A549 (cell line): Measurements from ENCODE around the gene NUP214. TPM values are rescaled to one million over a fixed set of nuclear protein-coding genes. Genes with fewer than 3 reads are reported as not detected.

Experiments
- ATAC-seq, 2 experiments: fragments of 200-7000 bp in 1 of 2; fragments of >200 bp in 1 of 2; cut with Nextera tagmentation in 1 of 2; cut with Tn5 transposase in 1 of 2; 3 replicates each; pipeline versions ENCODE4 v1.8.0 to v1.9.1; 2018 to 2020; ENCODE audit warnings: mild to moderate bottlenecking in 1 of 2, moderate library complexity in 1 of 2
- CTCF ChIA-PET: fragments of 300-600 bp; sonication (Branson Sonifier 250); formaldehyde crosslinking; extraction: SDS; loops from one replicate; lab custom pipeline; 2021; ENCODE audit warnings: antibody characterized with exemption, inconsistent platforms; lab: Yijun Ruan, JAX
- POLR2A ChIA-PET: fragments of 350-600 bp; formaldehyde crosslinking; extraction: SDS; loops from one replicate; lab custom pipeline; 2021; ENCODE audit warnings: antibody characterized with exemption, inconsistent platforms; lab: Yijun Ruan, JAX
- DNase-seq, 2 experiments: peaks; one replicate each; pipeline versions ENCODE4 v3.0.0 to v3.0.0-alpha.2; 2011 to 2016; ENCODE audit warnings: low read depth in 1 of 2, low spot score in 1 of 2
- FAIRE-seq: peaks from 2 replicates; lab custom pipeline; 2011; peaks lifted over from hg19 to GRCh38; lab: Jason Lieb, UNC
- H3K27ac ChIP-seq, 2 experiments: fragments of >200 bp; sonication (Bioruptor Twin); formaldehyde crosslinking; 3 replicates each; pipeline ENCODE4 v1.5.1; 2016 to 2017
- H3K4me1 ChIP-seq: fragments of >200 bp; sonication (Bioruptor Twin); formaldehyde crosslinking; 3 replicates; pipeline ENCODE4 v1.6.1; 2016
- H3K4me2 ChIP-seq: fragments of >200 bp; sonication (Bioruptor Twin); formaldehyde crosslinking; 3 replicates; pipeline ENCODE4 v1.6.1; 2016
- H3K4me3 ChIP-seq: fragments of >200 bp; sonication (Bioruptor Twin); formaldehyde crosslinking; 3 replicates; pipeline ENCODE4 v1.5.1; 2016
- H3K9me3 ChIP-seq: fragments of >200 bp; sonication (Bioruptor Twin); formaldehyde crosslinking; 3 replicates; pipeline ENCODE4 v1.6.1; 2016
- ATOH8 ChIP-seq: fragments of 250-450 bp; sonication (Bioruptor Pico); IDR thresholded peaks from 2 replicates; pipeline ENCODE4 v1.5.0; 2020; ENCODE audit warnings: low read depth, mild to moderate bottlenecking, moderate library complexity
- CBX8 ChIP-seq: fragments of 200-600 bp; sonication (generic); IDR thresholded peaks from 2 replicates; pipeline ENCODE4 v1.6.1; 2016
- CEBPB ChIP-seq, 2 experiments: fragments of >200 bp in 1 of 2; sonication (Bioruptor Twin) in 1 of 2; formaldehyde crosslinking in 1 of 2; IDR thresholded peaks; 2 replicates each; pipeline ENCODE4 v1.6.1; 2012 to 2016
- CHD2 ChIP-seq: fragments of 150-350 bp; IDR thresholded peaks from 2 replicates; pipeline ENCODE4 v1.6.1; 2014; ENCODE audit warnings: low read length; ENCODE audit not compliant: partially characterized antibody
- CHD4 ChIP-seq: fragments of 200-600 bp; sonication (generic); IDR thresholded peaks from 2 replicates; pipeline ENCODE4 v1.6.1; 2016; ENCODE audit warnings: antibody characterized with exemption, mild to moderate bottlenecking, borderline replicate concordance
- EHF ChIP-seq: fragments of 250-450 bp; sonication (Bioruptor Pico); IDR thresholded peaks from 2 replicates; pipeline ENCODE4 v1.5.0; 2020; ENCODE audit warnings: mild to moderate bottlenecking
- EHMT2 ChIP-seq: fragments of 200-600 bp; sonication (generic); IDR thresholded peaks from 2 replicates; pipeline ENCODE4 v1.6.1; 2016; ENCODE audit warnings: antibody characterized with exemption, low read depth, mild to moderate bottlenecking, moderate library complexity
- EP300 ChIP-seq, 2 experiments: fragments of >200 bp; sonication (Bioruptor Twin); formaldehyde crosslinking; IDR thresholded peaks; 2 replicates in 1 of 2; 3 replicates in 1 of 2; pipeline ENCODE4 v1.6.1; 2016 to 2017
- FOSL2 ChIP-seq, 2 experiments: fragments of 450-650 bp in 1 of 2; fragments of >200 bp in 1 of 2; sonication (Bioruptor Twin) in 1 of 2; formaldehyde crosslinking; IDR thresholded peaks; 2 replicates each; pipeline versions ENCODE4 v1.5.0 to v1.6.1; 2016 to 2020; ENCODE audit warnings: mild to moderate bottlenecking in 1 of 2, moderate library complexity in 1 of 2
- GATA3 ChIP-seq: IDR thresholded peaks from 2 replicates; pipeline ENCODE4 v1.6.1; 2012; ENCODE audit warnings: borderline replicate concordance
- HMGXB4 ChIP-seq: fragments of 250-450 bp; sonication (Bioruptor Pico); IDR thresholded peaks from 2 replicates; pipeline ENCODE4 v1.5.0; 2021; ENCODE audit warnings: mild to moderate bottlenecking, moderate library complexity, borderline replicate concordance
- HOXA7 ChIP-seq: fragments of 250-450 bp; sonication (Bioruptor Pico); IDR thresholded peaks from 2 replicates; pipeline ENCODE4 v1.5.0; 2020; ENCODE audit warnings: mild to moderate bottlenecking, moderate library complexity
- HOXB5 ChIP-seq: fragments of 250-450 bp; sonication (Bioruptor Pico); IDR thresholded peaks from 2 replicates; pipeline ENCODE4 v1.5.0; 2020; ENCODE audit warnings: mild to moderate bottlenecking, moderate library complexity
- JUN ChIP-seq, 2 experiments: fragments of >200 bp; sonication (Bioruptor Twin); formaldehyde crosslinking; IDR thresholded peaks; 2 replicates in 1 of 2; 3 replicates in 1 of 2; pipeline ENCODE4 v1.6.1; 2016 to 2017
- KDM1A ChIP-seq: fragments of 200-600 bp; sonication (generic); IDR thresholded peaks from 2 replicates; pipeline ENCODE4 v1.6.1; 2016; ENCODE audit warnings: low read depth, mild to moderate bottlenecking
- MAFK ChIP-seq: fragments of 450-650 bp; IDR thresholded peaks from 2 replicates; pipeline ENCODE4 v1.6.1; 2014; ENCODE audit not compliant: partially characterized antibody
- MAX ChIP-seq: IDR thresholded peaks from 2 replicates; pipeline ENCODE4 v1.6.1; 2012
- NR3C1 ChIP-seq: fragments of >200 bp; sonication (Bioruptor Twin); formaldehyde crosslinking; IDR thresholded peaks from 3 replicates; pipeline ENCODE4 v1.6.1; 2017
- RAD21 ChIP-seq, 2 experiments: fragments of >200 bp in 1 of 2; sonication (Bioruptor Twin) in 1 of 2; formaldehyde crosslinking in 1 of 2; IDR thresholded peaks in 1 of 2; conservative IDR thresholded peaks in 1 of 2; 2 replicates in 1 of 2; 3 replicates in 1 of 2; pipeline ENCODE4 v1.6.1; 2012 to 2018; ENCODE audit warnings: inconsistent platforms in 1 of 2
- RARB ChIP-seq: fragments of 250-450 bp; sonication (Bioruptor Pico); IDR thresholded peaks from 2 replicates; pipeline ENCODE4 v1.8.0; 2021; ENCODE audit warnings: mild to moderate bottlenecking, moderate library complexity
- RCOR1 ChIP-seq: fragments of 150-350 bp; IDR thresholded peaks from 2 replicates; pipeline ENCODE4 v1.6.1; 2014; ENCODE audit warnings: antibody characterized with exemption, low read length, low read depth
- ZNF302 ChIP-seq: fragments of 250-450 bp; sonication (Bioruptor Pico); IDR thresholded peaks from 2 replicates; pipeline ENCODE4 v1.9.0; 2021; ENCODE audit warnings: inconsistent platforms, mild to moderate bottlenecking, moderate library complexity
- WGBS: methylation state at CpG from one replicate; pipeline ENCODE4 v1.1.6; 2017; ENCODE audit errors: missing lambda C conversion rate; 5-methylcytosine and 5-hydroxymethylcytosine counted together
- polyA plus RNA-seq, 4 experiments: library from polyadenylated mRNA; depleted of rRNA in 3 of 4; stranded (reverse); fragments of >200 nt; fragmentation: RNase III in 1 of 4; extraction: RNeasy Plus Mini Kit Qiagen cat#74134 plus additional on column Dnase treatment in 1 of 4; gene quantifications; 2 replicates in 3 of 4; 3 replicates in 1 of 4; pipeline ENCODE4 v1.2.3, GENCODE V29; 2011 to 2017
- TF ChIP-seq, protein P1 (sequence below): IDR thresholded peaks from 2 replicates; pipeline ENCODE4 v1.6.1; 2012

The NUP214 gene
- polyA plus RNA-seq, 2 of the 4 experiments (the other 2 are of a cell fraction), result 14.4 to 18.5 TPM

- DNase-seq, result no peak
- CTCF ChIA-PET, result interaction anchor here (1.3 to 1.7 kb wide), 6 partner anchors 11 to 173 kb away, joined by 3 to 6 read pairs (median 5); no protein-coding TSS in a partner anchor
- 92% methylated on average over 4 of the region's 4 CpGs for WGBS
- TF ChIP-seq ATOH8 (no peak), KDM1A (no peak), EHF (CRISPR knock-in tag) (no peak), MAX (no peak), HMGXB4 (CRISPR knock-in tag) (no peak), HOXA7 (CRISPR knock-in tag) (no peak), ZNF302 (CRISPR knock-in tag) (no peak), GATA3 (no peak), EHMT2 (no peak), MAFK (no peak), RCOR1 (no peak), CBX8 (no peak), NR3C1 (no peak), CEBPB (IDR thresholded peaks at IDR 0.05) (no peak), RARB (no peak), CHD4 (no peak), EP300 (IDR thresholded peaks at IDR 0.05) (no peak)
- TF ChIP-seq, all 56 proteins: peak for 0
- Histone ChIP-seq H3K4me2 (no peak overlapping the region), H3K4me1 (no peaks in the 10 kb centered on the region), H3K27ac (no peak overlapping the region), H3K9me3 (no peaks in the 10 kb centered on the region), H3K4me3 (no peak overlapping the region)
- FAIRE-seq, result no peak
- POLR2A ChIA-PET, result no interaction called here
- ATAC-seq, result no peak
Observed at GRCh38 chr9:131162886-131163285, 37.5 kb downstream of the NUP214 start.

DNA sequence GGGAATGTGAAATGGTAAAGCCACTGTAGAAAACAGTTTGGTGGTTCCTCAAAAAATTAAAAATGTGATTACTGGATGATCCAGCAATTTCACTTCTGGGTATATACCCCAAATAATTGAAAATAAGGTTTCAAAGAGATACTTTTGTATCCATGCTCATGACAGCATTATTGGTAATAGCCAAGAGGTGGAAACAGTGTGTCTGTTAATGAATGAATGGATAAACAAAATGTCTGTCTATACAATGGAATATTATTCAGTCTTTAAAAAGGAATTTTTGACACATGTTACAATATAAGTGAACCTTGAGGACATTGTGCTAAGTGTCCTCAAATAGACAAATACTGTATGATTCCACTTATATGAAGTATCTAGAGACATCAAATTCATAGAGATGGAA, 40.1 kb downstream of the NUP214 start:
- POLR2A ChIA-PET, result no interaction called here
- no peak for FAIRE-seq
- Histone ChIP-seq H3K4me3 (no peak overlapping the region), H3K4me2 (no peak overlapping the region), H3K9me3 (no peaks in the 10 kb centered on the region), H3K4me1 (no peaks in the 10 kb centered on the region), H3K27ac (no peak overlapping the region)
- TF ChIP-seq CHD2 (no peak), CBX8 (no peak), RCOR1 (no peak), RAD21 (conservative IDR thresholded peaks at IDR 0.05 in 1 of 2, IDR thresholded peaks at IDR 0.05 in 1 of 2) (no peak), MAX (no peak), JUN (IDR thresholded peaks at IDR 0.05) (no peak), HOXB5 (CRISPR knock-in tag) (no peak), KDM1A (no peak), FOSL2 (IDR thresholded peaks at IDR 0.05) (no peak), FOSL2 (CRISPR knock-in tag; IDR thresholded peaks at IDR 0.05) (no peak)
- TF ChIP-seq, protein P1, sequence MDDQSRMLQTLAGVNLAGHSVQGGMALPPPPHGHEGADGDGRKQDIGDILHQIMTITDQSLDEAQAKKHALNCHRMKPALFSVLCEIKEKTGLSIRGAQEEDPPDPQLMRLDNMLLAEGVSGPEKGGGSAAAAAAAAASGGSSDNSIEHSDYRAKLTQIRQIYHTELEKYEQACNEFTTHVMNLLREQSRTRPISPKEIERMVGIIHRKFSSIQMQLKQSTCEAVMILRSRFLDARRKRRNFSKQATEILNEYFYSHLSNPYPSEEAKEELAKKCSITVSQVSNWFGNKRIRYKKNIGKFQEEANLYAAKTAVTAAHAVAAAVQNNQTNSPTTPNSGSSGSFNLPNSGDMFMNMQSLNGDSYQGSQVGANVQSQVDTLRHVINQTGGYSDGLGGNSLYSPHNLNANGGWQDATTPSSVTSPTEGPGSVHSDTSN, result no peak
- ATAC-seq, result no peak
- no peak for DNase-seq
- CTCF ChIA-PET, result interaction anchor here (1.7 to 7.6 kb wide), 2 partner anchors 12 to 171 kb away, joined by 6 to 64 read pairs; no protein-coding TSS in a partner anchor
